Daoy (cell line): ENCODE measurements around the gene GON4L. TPM values are rescaled to one million over a fixed set of nuclear protein-coding genes. Genes with fewer than 3 reads are reported as not detected.
"Not testable (repeated sequence)": the region's sequence is repeated elsewhere in the genome, so short reads cannot be mapped to it uniquely, and the experiment has no call there.

Experiments
- DNase-seq: peaks from one replicate; pipeline ENCODE4 v3.0.0-alpha.2; 2015; ENCODE audit warnings: low read depth
- total RNA-seq: library from RNA; depleted of rRNA; stranded (reverse); fragments of >200 nt; shearing (Covaris generic); gene quantifications from 2 replicates; pipeline ENCODE4 v1.2.3, GENCODE V29; 2014; rRNA removed

Gene GON4L
- 16.0 and 22.5 TPM in 2 replicates for total RNA-seq

DNA sequence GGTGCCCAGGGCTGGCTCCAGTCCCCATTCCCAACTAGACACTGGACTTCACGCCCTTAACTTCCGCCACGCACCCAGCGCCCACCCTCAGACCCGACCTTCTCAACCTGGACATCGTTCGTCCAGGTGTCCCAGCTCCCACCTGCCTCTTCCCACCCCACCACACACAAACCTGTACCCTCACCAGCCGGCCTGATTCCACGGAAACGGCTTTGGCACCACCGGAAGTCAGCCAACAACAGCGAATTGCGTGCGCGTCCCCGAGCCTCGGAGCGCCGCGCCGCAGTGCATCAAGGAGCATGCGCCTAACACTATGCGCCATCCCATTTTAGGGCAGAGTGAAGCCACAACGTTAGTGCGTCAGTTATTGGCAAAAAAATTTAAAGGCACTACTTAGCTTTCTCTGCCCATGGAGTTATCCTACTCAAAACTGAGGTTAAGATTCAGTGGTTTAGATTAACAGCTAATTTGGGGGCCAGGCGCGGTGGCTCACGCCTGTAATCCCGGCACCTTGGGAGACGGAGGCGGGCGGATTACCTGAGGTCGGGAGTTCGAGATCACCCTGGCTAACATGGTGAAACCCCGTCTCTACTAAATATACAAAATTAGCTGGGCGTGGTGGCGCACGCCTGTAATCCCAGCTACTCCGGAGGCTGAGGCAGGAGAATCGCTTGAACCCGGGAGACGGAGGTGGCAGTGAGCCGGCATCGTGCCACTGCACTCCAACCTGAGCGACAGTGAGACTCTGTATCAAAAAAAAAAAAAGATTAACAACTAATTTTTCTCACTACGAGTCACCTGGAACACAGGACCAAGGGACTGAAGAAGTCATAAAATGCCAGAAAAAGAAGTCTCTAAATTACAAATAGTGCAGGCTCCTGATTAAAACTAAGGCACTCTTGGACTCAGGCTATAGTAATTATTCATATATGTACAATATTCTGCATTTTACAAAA lies at the start of gene GON4L:
TSS of gene GON4L (minus strand) at position 240 of the 956 bp plus-strand sequence. CDS start 3,434 bp downstream, outside the sequence.
- DNase-seq = peak; percentile 97

- DNase-seq = no peak
These were observed 47.2 kb upstream of the GON4L start for GRCh38 chr1:155904261-155904660.

DNA sequence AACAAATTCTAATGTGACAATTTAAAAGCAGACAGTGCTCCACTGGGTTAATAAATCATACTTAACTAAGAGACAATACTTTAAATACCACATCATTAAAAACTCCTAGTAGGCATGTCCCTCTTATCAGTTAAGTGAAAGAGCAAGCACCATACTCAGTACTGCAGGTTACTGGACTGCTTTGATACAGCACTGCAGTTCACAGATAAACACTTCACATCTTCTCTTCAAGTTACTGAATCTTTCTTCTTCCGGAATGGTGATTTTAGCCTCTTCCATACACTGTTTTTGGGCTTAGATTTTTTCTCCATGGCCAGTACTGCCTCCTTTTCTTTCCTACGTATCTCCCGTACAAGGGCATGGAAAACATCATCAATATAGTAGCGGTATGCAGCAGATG lies 43.1 kb upstream of the GON4L start:
- DNase-seq = no peak

DNA sequence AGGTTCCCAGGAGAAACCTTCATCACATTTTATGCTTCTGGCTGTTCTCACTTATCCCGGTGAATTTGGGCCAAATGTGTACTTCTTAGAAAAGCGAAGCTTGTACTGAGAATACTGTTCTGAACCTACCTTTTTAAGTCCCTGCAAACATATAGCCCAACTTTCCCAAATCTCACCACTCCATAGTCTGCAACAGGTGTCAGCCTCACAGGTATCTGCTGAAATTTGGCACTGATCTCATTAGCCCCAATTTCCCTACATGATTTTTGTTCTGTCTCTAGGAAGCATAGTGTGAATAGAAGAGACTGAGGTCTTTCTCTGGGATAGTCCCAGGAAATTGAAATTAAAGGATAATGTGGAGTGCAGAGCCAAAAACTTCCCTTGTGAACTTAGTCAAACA lies 42.7 kb upstream of the GON4L start:
- DNase-seq = no peak

DNA sequence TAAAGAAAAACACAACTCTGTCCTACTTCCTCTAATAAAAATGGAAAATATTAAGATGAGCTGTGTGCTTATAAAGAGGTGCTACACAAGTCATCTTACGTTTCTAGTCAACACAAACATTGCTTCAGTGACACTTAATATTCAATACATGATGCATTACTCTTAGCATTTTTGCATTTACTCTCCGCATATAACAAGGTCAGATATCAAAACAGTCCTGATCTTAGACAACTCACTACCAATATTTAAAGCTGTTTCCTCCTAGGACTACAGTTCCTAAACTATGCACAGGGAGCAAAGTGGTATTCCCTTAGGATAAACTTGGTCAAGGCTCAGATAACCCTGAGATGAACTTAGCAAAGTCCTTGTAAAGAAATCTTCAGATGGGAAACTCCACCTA lies 41.9 kb upstream of the GON4L start:
- no peak for DNase-seq

DNA sequence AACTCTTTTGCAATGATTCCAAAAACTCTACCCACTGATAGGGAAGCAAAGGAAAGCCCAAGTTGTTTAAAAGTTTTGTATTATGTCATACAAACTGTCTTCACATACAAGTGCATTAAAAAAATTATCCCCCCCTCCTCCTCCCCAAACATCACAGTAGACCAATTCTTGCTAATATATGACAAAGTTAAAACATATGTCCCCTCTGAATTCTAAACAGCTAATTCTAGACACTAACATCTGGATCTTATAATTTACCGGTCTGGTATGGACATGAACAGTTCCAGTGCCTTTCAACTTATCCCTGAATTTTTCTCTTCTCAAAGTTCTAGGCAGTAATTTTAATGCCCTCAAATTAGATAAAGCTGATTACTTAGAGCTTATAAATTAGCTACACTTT lies 40.7 kb upstream of the GON4L start:
- no peak for DNase-seq

DNA sequence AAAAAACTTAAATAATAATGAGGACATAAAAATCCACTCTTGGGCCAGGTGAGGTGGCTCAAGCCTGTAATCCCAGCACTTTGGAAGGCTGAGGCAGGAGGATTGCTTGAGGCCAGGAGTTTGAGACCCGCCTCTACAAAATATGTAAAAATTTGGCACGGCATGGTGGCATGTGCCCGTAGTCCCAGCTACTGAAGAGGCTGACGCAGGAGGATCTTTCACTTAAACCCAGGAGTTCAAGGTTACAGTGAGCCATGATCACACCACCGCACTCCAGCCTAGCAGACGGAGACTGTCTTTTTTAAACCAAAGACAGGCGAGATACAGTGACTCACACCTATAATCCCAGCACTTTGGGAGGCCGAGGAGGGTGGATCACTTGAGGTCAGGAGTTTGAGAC lies 39.5 kb upstream of the GON4L start:
- DNase-seq = not testable (repeated sequence)

GRCh38 chr1:155895617-155896016 lies 38.6 kb upstream of the GON4L start:
- DNase-seq = not testable (repeated sequence)

DNA sequence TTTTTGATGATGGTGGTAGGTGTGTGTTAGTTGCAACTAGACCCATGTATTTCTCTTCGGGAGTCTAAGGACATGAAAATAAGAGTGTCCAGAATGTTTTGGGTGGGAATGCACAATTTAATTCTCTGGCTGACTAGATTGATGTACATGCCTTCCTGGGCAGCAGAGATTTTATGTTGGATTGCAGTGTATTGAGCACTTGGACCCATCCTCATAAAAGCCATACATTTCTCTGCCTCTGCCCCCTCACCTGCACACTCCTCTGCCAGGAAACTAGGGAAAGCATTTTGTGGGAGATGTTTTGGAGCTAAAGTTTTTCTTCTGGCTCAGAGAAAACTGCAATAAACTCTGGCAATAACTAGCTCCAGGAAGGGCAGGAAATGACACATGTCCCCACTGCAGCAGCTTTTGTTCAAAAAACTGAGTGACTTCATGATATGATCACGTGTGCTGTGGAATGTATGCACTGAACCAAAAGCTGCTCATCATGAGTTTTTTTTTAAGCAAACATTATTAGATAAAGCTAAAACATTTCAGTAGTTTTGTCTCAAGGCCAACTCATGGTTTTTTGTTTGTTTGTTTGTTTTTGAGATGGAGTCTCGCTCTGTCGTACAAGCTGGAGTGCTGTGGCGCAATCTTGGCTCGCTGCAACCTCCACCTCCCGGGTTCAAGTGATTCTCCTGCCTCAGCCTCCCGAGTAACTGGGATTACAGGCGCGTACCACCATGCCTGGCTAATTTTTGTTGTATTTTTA lies 36.6 kb upstream of the GON4L start:
- peak; percentile 85 for DNase-seq

GRCh38 chr1:155892796-155893195 lies 35.8 kb upstream of the GON4L start:
- DNase-seq = peak; percentile 80

GRCh38 chr1:155890251-155890650 lies 33.2 kb upstream of the GON4L start:
- DNase-seq = no peak

DNA sequence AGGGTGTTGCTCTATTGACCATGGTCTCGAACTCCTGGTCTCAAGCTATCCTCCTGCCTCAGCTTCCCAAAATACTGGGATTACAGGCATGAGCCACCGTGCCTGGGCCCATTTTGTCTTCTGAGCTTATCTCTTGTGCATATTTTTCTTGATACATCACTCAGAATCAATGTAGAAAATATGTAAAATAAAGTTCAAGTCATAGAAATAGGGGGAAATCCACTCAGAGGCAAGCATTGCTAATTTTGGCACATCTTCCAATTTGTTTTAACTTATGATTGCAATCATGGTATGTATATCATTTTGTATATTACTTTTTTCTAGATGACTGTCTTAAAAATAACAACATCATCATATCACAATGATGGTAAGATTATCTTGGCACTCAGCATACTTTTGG lies 32.6 kb upstream of the GON4L start:
- DNase-seq = no peak

GRCh38 chr1:155888481-155888880 lies 31.5 kb upstream of the GON4L start:
- no peak for DNase-seq

GRCh38 chr1:155884982-155885381 lies 28.0 kb upstream of the GON4L start:
- DNase-seq = no peak

- no peak for DNase-seq
These were observed 27.3 kb upstream of the GON4L start for GRCh38 chr1:155884031-155884960.

- DNase-seq = no peak
These were observed 25.8 kb upstream of the GON4L start for GRCh38 chr1:155882766-155883165.

DNA sequence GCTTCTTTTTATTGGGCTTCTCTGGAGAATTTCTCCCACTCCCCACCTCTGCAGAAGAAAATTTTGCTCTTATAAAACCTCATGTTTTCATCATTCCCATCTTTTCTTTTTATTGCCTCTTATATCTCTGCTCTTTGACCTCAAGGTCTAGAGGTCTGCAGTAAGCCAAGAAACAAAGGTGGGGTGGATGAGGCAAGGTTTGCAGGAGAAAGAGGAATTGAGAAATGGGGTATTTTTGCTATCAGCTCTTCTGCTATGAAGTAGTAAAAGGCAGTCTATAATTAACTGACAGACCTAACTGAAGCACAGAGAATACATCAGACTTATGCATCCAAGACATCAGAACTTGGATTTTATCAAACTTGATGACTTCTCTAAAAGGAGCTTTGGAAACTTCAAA lies 25.2 kb upstream of the GON4L start:
- no peak for DNase-seq

- no peak for DNase-seq
These were observed 23.9 kb upstream of the GON4L start for GRCh38 chr1:155880950-155881349.

GRCh38 chr1:155880251-155880650 lies 23.2 kb upstream of the GON4L start:
- DNase-seq = no peak

GRCh38 chr1:155877945-155878344 lies 20.9 kb upstream of the GON4L start:
- no peak for DNase-seq

GRCh38 chr1:155873860-155874259 lies 16.8 kb upstream of the GON4L start:
- DNase-seq = peak; percentile 79

GRCh38 chr1:155872527-155872926 lies 15.5 kb upstream of the GON4L start:
- DNase-seq = no peak
